ENCODE results near the gene DPH1.

DNA sequence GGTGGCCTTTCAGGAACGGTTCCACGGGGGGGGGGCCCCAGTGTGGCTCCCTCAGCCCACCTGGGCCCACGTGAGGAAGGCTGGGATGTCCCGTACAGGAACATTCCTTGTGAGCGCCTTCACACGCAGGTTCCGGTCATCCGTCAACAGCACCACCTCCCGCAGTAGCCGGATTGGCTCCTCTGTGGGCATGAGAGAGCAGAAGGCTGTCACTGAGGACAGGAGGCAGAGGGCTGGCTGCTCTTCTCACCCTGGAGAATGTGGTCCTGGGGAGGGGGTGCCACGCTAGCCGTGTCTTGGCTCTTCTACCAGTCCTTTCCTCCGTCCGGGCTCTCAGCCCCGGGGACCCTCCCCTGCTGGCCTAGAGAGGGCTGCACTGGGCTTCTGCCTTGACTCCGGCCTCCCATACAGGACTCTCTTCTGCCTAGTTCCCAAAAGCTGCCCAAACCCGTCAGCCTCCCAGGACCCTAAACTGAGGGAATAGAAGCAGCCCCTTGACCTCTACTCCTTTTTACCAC is 31.5 kb downstream of the DPH1 start:
- TF ChIP-seq ZNF274 (IDR thresholded peaks at IDR 0.05; ENCODE audit: low read depth, low read length) (no peak), YY1 (IDR thresholded peaks at IDR 0.05; ENCODE audit: insufficient read depth, insufficient read length) (no peak), SUZ12 (IDR thresholded peaks at IDR 0.05; ENCODE audit: extremely low read depth, insufficient read depth, insufficient read length) (no peak)
